ENCODE measurements around the gene LRCH4.

- TF ChIP-seq CTCF (IDR thresholded peaks at IDR 0.05) (no peak), POLR2A (IDR thresholded peaks at IDR 0.05) (no peak)
Observed at GRCh38 chr7:100589341-100589947, 3.5 kb upstream of the LRCH4 start.

Measured in transverse colon (tissue), 3 donors.